ENCODE results near the gene PLXNA3. TPM values are rescaled to one million over a fixed set of nuclear protein-coding genes. Genes with fewer than 3 reads are reported as not detected.

Gene PLXNA3
- total and polyA plus RNA-seq, 10 of the 15 experiments (the other 5 are each of a cell fraction or from before 2014, with no cell fraction given): 0.26 to 26.8 (median 3.4) TPM

DNA sequence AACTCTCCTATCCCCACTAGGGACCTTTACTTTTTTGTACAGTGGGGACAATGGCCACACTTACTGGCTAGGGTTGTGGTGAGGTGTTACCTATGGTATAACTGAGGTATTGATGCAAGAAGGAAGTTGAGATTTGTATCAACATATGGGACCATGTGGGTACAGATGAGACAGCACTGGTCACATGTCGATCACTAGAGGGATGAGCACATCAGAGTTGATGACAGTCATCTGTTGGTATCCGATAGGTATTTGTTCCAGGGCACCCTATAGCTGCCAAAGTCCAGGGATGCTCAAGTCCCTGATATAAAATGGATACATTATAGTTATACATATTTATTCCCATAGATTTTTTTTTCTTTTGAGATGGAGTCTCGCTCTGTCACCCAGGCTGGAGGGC lies 44.9 kb downstream of the PLXNA3 start (continued):
- TF ChIP-seq, protein P1, sequence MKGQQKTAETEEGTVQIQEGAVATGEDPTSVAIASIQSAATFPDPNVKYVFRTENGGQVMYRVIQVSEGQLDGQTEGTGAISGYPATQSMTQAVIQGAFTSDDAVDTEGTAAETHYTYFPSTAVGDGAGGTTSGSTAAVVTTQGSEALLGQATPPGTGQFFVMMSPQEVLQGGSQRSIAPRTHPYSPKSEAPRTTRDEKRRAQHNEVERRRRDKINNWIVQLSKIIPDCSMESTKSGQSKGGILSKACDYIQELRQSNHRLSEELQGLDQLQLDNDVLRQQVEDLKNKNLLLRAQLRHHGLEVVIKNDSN (IDR thresholded peaks at IDR 0.05; ENCODE audit: borderline replicate concordance, extremely low read length, insufficient read depth, low read depth, low read length): no peak
- no peak for TF ChIP-seq KDM1A (IDR thresholded peaks at IDR 0.05; ENCODE audit: borderline replicate concordance)
- TF ChIP-seq, protein P2, sequence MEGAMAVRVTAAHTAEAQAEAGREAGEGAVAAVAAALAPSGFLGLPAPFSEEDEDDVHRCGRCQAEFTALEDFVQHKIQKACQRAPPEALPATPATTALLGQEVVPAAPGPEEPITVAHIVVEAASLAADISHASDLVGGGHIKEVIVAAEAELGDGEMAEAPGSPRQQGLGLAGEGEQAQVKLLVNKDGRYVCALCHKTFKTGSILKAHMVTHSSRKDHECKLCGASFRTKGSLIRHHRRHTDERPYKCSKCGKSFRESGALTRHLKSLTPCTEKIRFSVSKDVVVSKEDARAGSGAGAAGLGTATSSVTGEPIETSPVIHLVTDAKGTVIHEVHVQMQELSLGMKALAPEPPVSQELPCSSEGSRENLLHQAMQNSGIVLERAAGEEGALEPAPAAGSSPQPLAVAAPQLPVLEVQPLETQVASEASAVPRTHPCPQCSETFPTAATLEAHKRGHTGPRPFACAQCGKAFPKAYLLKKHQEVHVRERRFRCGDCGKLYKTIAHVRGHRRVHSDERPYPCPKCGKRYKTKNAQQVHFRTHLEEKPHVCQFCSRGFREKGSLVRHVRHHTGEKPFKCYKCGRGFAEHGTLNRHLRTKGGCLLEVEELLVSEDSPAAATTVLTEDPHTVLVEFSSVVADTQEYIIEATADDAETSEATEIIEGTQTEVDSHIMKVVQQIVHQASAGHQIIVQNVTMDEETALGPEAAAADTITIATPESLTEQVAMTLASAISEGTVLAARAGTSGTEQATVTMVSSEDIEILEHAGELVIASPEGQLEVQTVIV (IDR thresholded peaks at IDR 0.05; ENCODE audit: borderline replicate concordance, partially characterized antibody): no peak
- no peak for TF ChIP-seq EP300 (IDR thresholded peaks at IDR 0.05; ENCODE audit: borderline replicate concordance in 1 of 2, control insufficient read depth in 1 of 2, low read depth in 2 of 2, low read length in 2 of 2)
- no peak for TF ChIP-seq ZZZ3 (IDR thresholded peaks at IDR 0.05; ENCODE audit: control insufficient read depth, insufficient read length, low read depth)
- no peak for TF ChIP-seq TCF3 (IDR thresholded peaks at IDR 0.05; ENCODE audit: borderline replicate concordance, insufficient read depth, low read depth, low read length)

DNA sequence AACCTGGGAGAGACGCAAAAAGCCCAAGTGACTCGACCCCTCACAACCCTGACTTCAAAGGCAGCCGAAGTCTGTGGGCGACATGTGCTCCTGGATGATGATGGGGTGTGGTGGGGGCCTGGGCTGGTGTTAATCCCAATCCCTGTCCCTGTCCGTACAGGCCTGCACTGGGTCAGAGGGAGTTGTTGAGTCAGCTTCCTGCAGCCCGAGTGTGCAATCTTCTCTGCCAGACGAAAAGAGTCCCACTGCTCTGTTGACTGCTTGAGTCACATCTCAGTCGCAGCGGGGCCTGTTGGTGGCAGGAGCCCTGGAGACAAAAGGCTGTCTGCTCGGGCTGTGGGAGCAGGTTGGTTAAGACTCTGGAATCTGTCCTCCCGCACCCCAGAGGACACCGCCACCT lies 47.7 kb downstream of the PLXNA3 start:
- H3K9ac ChIP-seq (ENCODE audit: control insufficient read depth, insufficient read depth, low read length): no peak overlapping the region
- no peaks in the 10 kb centered on the region for H3K4me1 ChIP-seq (ENCODE audit: control insufficient read depth, insufficient read depth, low read length)
- ChIA-PET POLR2A (no interaction called here), SMC1A (ENCODE audit: uncharacterized antibody, unreplicated experiment) (no interaction called here), RAD21 (ENCODE audit: unreplicated experiment) (no interaction called here), CTCF (no interaction called here)
- DNase-seq (ENCODE audit: low read depth, low spot score) (no peak), ATAC-seq (no peak), FAIRE-seq (no peak)
- WGBS (ENCODE audit: insufficient coverage, insufficient replicate concordance, low lambda C conversion rate, missing lambda C conversion rate): 83% methylated on average over 12 of the region's 12 CpGs
- no peaks in the 10 kb centered on the region; the same call in 2 of the 3 replicates for H3K9me3 ChIP-seq (replicated peaks; ENCODE audit: control insufficient read depth, insufficient read depth, low read length)
- no peak overlapping the region for H3K4me2 ChIP-seq (ENCODE audit: control insufficient read depth, insufficient read depth)
- no peaks in the 10 kb centered on the region for H3K27me3 ChIP-seq (replicated peaks in 1 of 2; ENCODE audit: control insufficient read depth in 2 of 2, insufficient read depth in 2 of 2, low read length in 1 of 2)
- intact Hi-C loops (cut with micrococcal nuclease; ENCODE audit: unreplicated experiment) (no loop called here), in situ Hi-C loops (cut with MboI) (no loop called here)
- no peak overlapping the region for H3K27ac ChIP-seq (ENCODE audit: control insufficient read depth, insufficient read depth)
- H3K36me3 ChIP-seq (ENCODE audit: control insufficient read depth in 2 of 2, insufficient read depth in 2 of 2, low read length in 1 of 2): no peaks in the 10 kb centered on the region
- H3K4me3 ChIP-seq: no peak overlapping the region
- H3K79me2 ChIP-seq (ENCODE audit: control insufficient read depth, insufficient read depth, low read length): no peaks in the 10 kb centered on the region
- H4K20me1 ChIP-seq (ENCODE audit: control insufficient read depth, insufficient read depth): no peaks in the 10 kb centered on the region
- H2AFZ ChIP-seq (ENCODE audit: control insufficient read depth, low read depth, low read length): no peak overlapping the region
- no TSS peak for BruUV-seq (replicated peaks)
- TF ChIP-seq CBFB (IDR thresholded peaks at IDR 0.05; ENCODE audit: low read depth) (no peak), EP300 (IDR thresholded peaks at IDR 0.05; ENCODE audit: borderline replicate concordance in 1 of 2, control insufficient read depth in 1 of 2, low read depth in 2 of 2, low read length in 2 of 2) (no peak), SMC3 (IDR thresholded peaks at IDR 0.05; ENCODE audit: borderline replicate concordance, low read length) (no peak), CEBPB (IDR thresholded peaks at IDR 0.05; ENCODE audit: borderline replicate concordance in 1 of 2, low read depth in 2 of 2, low read length in 2 of 2) (no peak), SIN3A (IDR thresholded peaks at IDR 0.05; ENCODE audit: low read depth, low read length) (no peak), MTA3 (IDR thresholded peaks at IDR 0.05; ENCODE audit: borderline replicate concordance, low read length) (no peak), MEF2A (IDR thresholded peaks at IDR 0.05; ENCODE audit: insufficient read depth, low read depth, low read length) (no peak)
- TF ChIP-seq, protein P3, sequence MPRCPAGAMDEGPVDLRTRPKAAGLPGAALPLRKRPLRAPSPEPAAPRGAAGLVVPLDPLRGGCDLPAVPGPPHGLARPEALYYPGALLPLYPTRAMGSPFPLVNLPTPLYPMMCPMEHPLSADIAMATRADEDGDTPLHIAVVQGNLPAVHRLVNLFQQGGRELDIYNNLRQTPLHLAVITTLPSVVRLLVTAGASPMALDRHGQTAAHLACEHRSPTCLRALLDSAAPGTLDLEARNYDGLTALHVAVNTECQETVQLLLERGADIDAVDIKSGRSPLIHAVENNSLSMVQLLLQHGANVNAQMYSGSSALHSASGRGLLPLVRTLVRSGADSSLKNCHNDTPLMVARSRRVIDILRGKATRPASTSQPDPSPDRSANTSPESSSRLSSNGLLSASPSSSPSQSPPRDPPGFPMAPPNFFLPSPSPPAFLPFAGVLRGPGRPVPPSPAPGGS (IDR thresholded peaks at IDR 0.05; ENCODE audit: borderline replicate concordance, insufficient read depth, low read depth, low read length, poor library complexity, severe bottlenecking): no peak
- TF ChIP-seq, protein P4, sequence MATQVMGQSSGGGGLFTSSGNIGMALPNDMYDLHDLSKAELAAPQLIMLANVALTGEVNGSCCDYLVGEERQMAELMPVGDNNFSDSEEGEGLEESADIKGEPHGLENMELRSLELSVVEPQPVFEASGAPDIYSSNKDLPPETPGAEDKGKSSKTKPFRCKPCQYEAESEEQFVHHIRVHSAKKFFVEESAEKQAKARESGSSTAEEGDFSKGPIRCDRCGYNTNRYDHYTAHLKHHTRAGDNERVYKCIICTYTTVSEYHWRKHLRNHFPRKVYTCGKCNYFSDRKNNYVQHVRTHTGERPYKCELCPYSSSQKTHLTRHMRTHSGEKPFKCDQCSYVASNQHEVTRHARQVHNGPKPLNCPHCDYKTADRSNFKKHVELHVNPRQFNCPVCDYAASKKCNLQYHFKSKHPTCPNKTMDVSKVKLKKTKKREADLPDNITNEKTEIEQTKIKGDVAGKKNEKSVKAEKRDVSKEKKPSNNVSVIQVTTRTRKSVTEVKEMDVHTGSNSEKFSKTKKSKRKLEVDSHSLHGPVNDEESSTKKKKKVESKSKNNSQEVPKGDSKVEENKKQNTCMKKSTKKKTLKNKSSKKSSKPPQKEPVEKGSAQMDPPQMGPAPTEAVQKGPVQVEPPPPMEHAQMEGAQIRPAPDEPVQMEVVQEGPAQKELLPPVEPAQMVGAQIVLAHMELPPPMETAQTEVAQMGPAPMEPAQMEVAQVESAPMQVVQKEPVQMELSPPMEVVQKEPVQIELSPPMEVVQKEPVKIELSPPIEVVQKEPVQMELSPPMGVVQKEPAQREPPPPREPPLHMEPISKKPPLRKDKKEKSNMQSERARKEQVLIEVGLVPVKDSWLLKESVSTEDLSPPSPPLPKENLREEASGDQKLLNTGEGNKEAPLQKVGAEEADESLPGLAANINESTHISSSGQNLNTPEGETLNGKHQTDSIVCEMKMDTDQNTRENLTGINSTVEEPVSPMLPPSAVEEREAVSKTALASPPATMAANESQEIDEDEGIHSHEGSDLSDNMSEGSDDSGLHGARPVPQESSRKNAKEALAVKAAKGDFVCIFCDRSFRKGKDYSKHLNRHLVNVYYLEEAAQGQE (IDR thresholded peaks at IDR 0.05; ENCODE audit: low read depth, low read length): no peak
